Ishikawa (cell line): ENCODE results near the gene GRAMD4.

Source experiments
- EGR1 ChIP-seq: IDR thresholded peaks from 2 replicates; pipeline ENCODE4 v1.6.1; 2012
- MAX ChIP-seq: IDR thresholded peaks from 2 replicates; pipeline ENCODE4 v1.6.1; 2012
- RAD21 ChIP-seq: IDR thresholded peaks from 2 replicates; pipeline ENCODE4 v1.6.1; 2012; ENCODE audit warnings: low read depth
- YY1 ChIP-seq: IDR thresholded peaks from 2 replicates; pipeline ENCODE4 v1.6.1; 2012; ENCODE audit warnings: low read depth
- TF ChIP-seq, protein P1 (sequence below): IDR thresholded peaks from 2 replicates; pipeline ENCODE4 v1.6.1; 2012; ENCODE audit warnings: low read depth, mild to moderate bottlenecking

GRCh38 chr22:46714550-46714949 is 94.4 kb downstream of the GRAMD4 start:
- TF ChIP-seq, protein P1, sequence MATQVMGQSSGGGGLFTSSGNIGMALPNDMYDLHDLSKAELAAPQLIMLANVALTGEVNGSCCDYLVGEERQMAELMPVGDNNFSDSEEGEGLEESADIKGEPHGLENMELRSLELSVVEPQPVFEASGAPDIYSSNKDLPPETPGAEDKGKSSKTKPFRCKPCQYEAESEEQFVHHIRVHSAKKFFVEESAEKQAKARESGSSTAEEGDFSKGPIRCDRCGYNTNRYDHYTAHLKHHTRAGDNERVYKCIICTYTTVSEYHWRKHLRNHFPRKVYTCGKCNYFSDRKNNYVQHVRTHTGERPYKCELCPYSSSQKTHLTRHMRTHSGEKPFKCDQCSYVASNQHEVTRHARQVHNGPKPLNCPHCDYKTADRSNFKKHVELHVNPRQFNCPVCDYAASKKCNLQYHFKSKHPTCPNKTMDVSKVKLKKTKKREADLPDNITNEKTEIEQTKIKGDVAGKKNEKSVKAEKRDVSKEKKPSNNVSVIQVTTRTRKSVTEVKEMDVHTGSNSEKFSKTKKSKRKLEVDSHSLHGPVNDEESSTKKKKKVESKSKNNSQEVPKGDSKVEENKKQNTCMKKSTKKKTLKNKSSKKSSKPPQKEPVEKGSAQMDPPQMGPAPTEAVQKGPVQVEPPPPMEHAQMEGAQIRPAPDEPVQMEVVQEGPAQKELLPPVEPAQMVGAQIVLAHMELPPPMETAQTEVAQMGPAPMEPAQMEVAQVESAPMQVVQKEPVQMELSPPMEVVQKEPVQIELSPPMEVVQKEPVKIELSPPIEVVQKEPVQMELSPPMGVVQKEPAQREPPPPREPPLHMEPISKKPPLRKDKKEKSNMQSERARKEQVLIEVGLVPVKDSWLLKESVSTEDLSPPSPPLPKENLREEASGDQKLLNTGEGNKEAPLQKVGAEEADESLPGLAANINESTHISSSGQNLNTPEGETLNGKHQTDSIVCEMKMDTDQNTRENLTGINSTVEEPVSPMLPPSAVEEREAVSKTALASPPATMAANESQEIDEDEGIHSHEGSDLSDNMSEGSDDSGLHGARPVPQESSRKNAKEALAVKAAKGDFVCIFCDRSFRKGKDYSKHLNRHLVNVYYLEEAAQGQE, result no peak
- TF ChIP-seq MAX (no peak), YY1 (no peak), RAD21 (no peak), EGR1 (no peak)
